H1 (cell line): ENCODE data around the gene ATP5F1A. TPM values are rescaled to one million over a fixed set of nuclear protein-coding genes. Genes with fewer than 3 reads are reported as not detected.

ENCODE experiments used
- BCL11A ChIP-seq, 2 experiments: IDR thresholded peaks; one replicate each; pipeline ENCODE4 v1.6.1; 2011; ENCODE audit warnings: low read depth in 2 of 2, low read length in 2 of 2, mild to moderate bottlenecking in 2 of 2
- JUN ChIP-seq: IDR thresholded peaks from 2 replicates; pipeline ENCODE4 v1.6.1; 2011; ENCODE audit warnings: low read depth, mild to moderate bottlenecking, improper control_type of control experiment, low read length
- KDM1A ChIP-seq: fragments of 200-600, 300-600 bp; sonication (generic); IDR thresholded peaks from 2 replicates; pipeline ENCODE4 v1.7.1; 2016; ENCODE audit warnings: mild to moderate bottlenecking, low read length, borderline replicate concordance
- NRF1 ChIP-seq: IDR thresholded peaks from 2 replicates; pipeline ENCODE4 v1.6.1; 2011; ENCODE audit warnings: mild to moderate bottlenecking, low read depth, low read length, improper control_type of control experiment
- SIX5 ChIP-seq: IDR thresholded peaks from 2 replicates; pipeline ENCODE4 v1.6.1; 2011; ENCODE audit warnings: mild to moderate bottlenecking, low read depth, low read length
- SP1 ChIP-seq: IDR thresholded peaks from 2 replicates; pipeline ENCODE4 v1.6.1; 2011; ENCODE audit warnings: low read depth, low read length
- SUZ12 ChIP-seq: fragments of 200-600 bp; sonication (generic); IDR thresholded peaks from 2 replicates; pipeline ENCODE4 v1.6.1; 2012; ENCODE audit warnings: mild to moderate bottlenecking, inconsistent platforms, low read length, moderate library complexity, mixed read lengths
- TBP ChIP-seq: IDR thresholded peaks from 2 replicates; pipeline ENCODE4 v1.6.1; 2011; ENCODE audit warnings: low read depth, low read length, improper control_type of control experiment
- polyA plus RNA-seq, 7 experiments: library from polyadenylated mRNA; depleted of rRNA in 3 of 7; stranded (reverse) in 5 of 7; unstranded in 2 of 7; fragments of >200 nt in 5 of 7; fragments of 200-250 nt in 2 of 7; gene quantifications; 1 replicate in 5 of 7; 2 replicates in 1 of 7; 4 replicates in 1 of 7; pipeline versions ENCODE4 v1.2.1 to v1.2.3, GENCODE V29; 2011 to 2013; ENCODE audit warnings: missing spikeins in 2 of 7, mixed read lengths in 2 of 7
- total RNA-seq: library from RNA; stranded (reverse); fragmentation: NEBNext Ultra II Directional; extraction: Animal tissue kit (Norgen Biotek cat#: 25700); gene quantifications from 2 replicates; pipeline ENCODE4 v1.2.1, GENCODE V29; 2021
- TF ChIP-seq, protein P1 (sequence below): fragments of 300-600 bp; sonication (generic); IDR thresholded peaks from 2 replicates; pipeline ENCODE4 v1.7.1; 2012; ENCODE audit warnings: low read length, moderate library complexity, mild to moderate bottlenecking, inconsistent platforms; ENCODE audit not compliant: insufficient replicate concordance
- TF ChIP-seq, protein P2 (sequence below): IDR thresholded peaks from 2 replicates; pipeline ENCODE4 v1.6.1; 2011; ENCODE audit warnings: low read depth, mild to moderate bottlenecking, low read length; ENCODE audit not compliant: insufficient read depth

The ATP5F1A gene
- total and polyA plus RNA-seq, 2 of the 8 experiments (the other 6 are each of a cell fraction or from before 2014, with no cell fraction given): 685 to 970 TPM

DNA sequence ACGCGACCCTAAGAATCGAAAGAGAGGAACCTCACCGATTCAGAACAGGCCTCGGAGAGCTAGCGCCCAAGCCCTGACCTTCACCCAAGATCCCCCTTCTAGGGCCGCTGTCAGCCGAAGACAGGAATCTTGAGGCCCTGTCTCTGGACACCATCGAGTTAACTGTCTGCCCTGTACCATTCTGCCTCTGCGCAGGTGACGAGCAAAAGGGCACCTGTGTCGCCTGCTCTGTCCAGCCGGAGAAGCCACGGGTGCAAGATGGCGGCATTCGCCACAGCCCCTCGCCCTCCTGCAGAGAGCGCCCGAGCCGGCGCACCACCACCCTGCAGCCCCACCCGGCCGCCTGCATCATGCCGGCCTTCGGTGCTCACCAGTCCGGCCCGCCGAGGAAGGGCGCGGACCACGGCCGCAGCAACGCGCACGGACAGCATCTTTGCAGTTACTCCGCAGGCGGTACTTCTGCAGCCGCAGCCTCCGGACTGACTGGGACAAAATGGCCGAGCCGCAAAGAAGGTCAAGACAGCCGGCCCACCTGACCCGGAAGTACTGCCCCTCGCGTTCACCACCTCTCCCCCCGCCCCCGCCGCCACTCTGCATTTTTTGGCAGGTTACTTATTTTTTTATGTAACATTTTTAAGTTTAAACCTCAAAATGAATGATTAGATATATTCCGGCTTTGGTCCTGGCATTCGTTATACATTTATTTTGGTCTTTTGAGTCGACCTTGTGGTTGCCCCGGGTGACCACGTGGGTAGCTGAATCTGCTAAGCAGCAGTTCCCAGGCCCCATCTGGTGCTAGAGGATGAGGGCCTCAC is at the start of gene ATP5F1A (continued):
- TF ChIP-seq, protein P1, sequence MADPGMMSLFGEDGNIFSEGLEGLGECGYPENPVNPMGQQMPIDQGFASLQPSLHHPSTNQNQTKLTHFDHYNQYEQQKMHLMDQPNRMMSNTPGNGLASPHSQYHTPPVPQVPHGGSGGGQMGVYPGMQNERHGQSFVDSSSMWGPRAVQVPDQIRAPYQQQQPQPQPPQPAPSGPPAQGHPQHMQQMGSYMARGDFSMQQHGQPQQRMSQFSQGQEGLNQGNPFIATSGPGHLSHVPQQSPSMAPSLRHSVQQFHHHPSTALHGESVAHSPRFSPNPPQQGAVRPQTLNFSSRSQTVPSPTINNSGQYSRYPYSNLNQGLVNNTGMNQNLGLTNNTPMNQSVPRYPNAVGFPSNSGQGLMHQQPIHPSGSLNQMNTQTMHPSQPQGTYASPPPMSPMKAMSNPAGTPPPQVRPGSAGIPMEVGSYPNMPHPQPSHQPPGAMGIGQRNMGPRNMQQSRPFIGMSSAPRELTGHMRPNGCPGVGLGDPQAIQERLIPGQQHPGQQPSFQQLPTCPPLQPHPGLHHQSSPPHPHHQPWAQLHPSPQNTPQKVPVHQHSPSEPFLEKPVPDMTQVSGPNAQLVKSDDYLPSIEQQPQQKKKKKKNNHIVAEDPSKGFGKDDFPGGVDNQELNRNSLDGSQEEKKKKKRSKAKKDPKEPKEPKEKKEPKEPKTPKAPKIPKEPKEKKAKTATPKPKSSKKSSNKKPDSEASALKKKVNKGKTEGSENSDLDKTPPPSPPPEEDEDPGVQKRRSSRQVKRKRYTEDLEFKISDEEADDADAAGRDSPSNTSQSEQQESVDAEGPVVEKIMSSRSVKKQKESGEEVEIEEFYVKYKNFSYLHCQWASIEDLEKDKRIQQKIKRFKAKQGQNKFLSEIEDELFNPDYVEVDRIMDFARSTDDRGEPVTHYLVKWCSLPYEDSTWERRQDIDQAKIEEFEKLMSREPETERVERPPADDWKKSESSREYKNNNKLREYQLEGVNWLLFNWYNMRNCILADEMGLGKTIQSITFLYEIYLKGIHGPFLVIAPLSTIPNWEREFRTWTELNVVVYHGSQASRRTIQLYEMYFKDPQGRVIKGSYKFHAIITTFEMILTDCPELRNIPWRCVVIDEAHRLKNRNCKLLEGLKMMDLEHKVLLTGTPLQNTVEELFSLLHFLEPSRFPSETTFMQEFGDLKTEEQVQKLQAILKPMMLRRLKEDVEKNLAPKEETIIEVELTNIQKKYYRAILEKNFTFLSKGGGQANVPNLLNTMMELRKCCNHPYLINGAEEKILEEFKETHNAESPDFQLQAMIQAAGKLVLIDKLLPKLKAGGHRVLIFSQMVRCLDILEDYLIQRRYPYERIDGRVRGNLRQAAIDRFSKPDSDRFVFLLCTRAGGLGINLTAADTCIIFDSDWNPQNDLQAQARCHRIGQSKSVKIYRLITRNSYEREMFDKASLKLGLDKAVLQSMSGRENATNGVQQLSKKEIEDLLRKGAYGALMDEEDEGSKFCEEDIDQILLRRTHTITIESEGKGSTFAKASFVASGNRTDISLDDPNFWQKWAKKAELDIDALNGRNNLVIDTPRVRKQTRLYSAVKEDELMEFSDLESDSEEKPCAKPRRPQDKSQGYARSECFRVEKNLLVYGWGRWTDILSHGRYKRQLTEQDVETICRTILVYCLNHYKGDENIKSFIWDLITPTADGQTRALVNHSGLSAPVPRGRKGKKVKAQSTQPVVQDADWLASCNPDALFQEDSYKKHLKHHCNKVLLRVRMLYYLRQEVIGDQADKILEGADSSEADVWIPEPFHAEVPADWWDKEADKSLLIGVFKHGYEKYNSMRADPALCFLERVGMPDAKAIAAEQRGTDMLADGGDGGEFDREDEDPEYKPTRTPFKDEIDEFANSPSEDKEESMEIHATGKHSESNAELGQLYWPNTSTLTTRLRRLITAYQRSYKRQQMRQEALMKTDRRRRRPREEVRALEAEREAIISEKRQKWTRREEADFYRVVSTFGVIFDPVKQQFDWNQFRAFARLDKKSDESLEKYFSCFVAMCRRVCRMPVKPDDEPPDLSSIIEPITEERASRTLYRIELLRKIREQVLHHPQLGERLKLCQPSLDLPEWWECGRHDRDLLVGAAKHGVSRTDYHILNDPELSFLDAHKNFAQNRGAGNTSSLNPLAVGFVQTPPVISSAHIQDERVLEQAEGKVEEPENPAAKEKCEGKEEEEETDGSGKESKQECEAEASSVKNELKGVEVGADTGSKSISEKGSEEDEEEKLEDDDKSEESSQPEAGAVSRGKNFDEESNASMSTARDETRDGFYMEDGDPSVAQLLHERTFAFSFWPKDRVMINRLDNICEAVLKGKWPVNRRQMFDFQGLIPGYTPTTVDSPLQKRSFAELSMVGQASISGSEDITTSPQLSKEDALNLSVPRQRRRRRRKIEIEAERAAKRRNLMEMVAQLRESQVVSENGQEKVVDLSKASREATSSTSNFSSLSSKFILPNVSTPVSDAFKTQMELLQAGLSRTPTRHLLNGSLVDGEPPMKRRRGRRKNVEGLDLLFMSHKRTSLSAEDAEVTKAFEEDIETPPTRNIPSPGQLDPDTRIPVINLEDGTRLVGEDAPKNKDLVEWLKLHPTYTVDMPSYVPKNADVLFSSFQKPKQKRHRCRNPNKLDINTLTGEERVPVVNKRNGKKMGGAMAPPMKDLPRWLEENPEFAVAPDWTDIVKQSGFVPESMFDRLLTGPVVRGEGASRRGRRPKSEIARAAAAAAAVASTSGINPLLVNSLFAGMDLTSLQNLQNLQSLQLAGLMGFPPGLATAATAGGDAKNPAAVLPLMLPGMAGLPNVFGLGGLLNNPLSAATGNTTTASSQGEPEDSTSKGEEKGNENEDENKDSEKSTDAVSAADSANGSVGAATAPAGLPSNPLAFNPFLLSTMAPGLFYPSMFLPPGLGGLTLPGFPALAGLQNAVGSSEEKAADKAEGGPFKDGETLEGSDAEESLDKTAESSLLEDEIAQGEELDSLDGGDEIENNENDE: no peak
- TF ChIP-seq NRF1: no peak
- TF ChIP-seq, protein P2, sequence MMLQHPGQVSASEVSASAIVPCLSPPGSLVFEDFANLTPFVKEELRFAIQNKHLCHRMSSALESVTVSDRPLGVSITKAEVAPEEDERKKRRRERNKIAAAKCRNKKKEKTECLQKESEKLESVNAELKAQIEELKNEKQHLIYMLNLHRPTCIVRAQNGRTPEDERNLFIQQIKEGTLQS: peak; percentile 17; the same call in 1 of the 2 replicates
- TF ChIP-seq TBP: peak; percentile 72
- TF ChIP-seq BCL11A (IDR thresholded peaks at IDR 0.05; ENCODE audit: low read depth in 2 of 2, low read length in 2 of 2): no peak
- no peak for TF ChIP-seq SIX5
- TF ChIP-seq KDM1A: no peak
- no peak for TF ChIP-seq SP1
- TF ChIP-seq SUZ12: no peak
- no peak for TF ChIP-seq JUN
